Measurements from ENCODE around the gene GTF2F2.

GTF2F2 gene

DNA sequence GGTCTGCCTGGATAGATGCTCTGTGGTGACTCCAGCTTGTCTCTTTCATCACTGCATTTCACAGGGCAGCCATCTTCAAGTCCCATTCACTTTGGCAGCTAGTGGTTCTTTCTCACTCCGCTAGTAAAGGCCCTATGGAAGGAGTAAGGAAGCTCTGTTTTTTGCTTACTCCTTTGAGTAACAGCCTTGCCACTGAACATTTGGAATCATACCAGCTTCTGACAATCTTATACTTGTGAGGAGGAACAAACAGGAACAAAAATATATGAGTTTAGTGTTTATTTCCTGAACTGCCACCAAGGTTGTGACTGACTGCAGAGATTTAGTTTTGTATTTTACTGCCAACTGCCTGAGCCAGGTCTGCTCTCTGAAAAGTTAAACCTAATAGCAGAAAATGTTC lies 41.9 kb downstream of the GTF2F2 start:
- Histone ChIP-seq H3K27ac (replicated peaks) (no peak overlapping the region), H3K27me3 (ENCODE audit: insufficient read depth, poor library complexity, severe bottlenecking) (no peaks in the 10 kb centered on the region), H3K4me3 (replicated peaks; ENCODE audit: insufficient read depth, low read length) (no peak overlapping the region)
- TF ChIP-seq SPI1 (IDR thresholded peaks at IDR 0.05; ENCODE audit: borderline replicate concordance, low read depth) = no peak
- no peak for TF ChIP-seq GABPA (IDR thresholded peaks at IDR 0.05; ENCODE audit: low read depth)
- TF ChIP-seq POLR2AphosphoS5 (IDR thresholded peaks at IDR 0.05; ENCODE audit: low read depth) = no peak
- TF ChIP-seq REST (IDR thresholded peaks at IDR 0.05; ENCODE audit: insufficient replicate concordance, low read depth) = no peak
- TF ChIP-seq CTCF (IDR thresholded peaks at IDR 0.05; ENCODE audit: insufficient read depth, low read length) = no peak
- DNase-seq (ENCODE audit: low read depth in 1 of 2, low spot score in 1 of 2) = no peak

DNA sequence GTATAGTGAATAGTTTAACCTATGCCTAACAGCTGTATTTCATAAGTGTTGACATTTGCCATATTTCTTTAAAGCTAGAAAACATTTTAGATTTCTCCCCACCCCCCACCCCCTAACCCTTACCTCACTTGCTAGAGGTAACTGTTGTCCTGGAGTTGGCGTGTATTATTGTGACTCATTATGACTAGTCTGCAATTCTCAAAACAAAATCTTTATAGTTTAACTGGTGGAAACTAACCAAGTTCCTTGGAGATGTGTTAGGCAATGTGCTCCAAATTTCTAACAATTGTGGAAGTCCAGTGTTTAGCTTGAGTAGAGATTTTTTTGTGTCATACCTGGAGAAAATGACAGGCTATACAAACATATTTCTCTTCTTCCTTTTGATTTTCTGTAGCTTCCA lies 42.5 kb downstream of the GTF2F2 start:
- DNase-seq (ENCODE audit: low read depth in 1 of 2, low spot score in 1 of 2) = no peak
- Histone ChIP-seq H3K27ac (replicated peaks) (no peak overlapping the region), H3K4me3 (replicated peaks; ENCODE audit: insufficient read depth, low read length) (no peak overlapping the region), H3K27me3 (ENCODE audit: insufficient read depth, poor library complexity, severe bottlenecking) (no peaks in the 10 kb centered on the region)
- no peak for TF ChIP-seq CTCF (IDR thresholded peaks at IDR 0.05; ENCODE audit: insufficient read depth, low read length)
- TF ChIP-seq GABPA (IDR thresholded peaks at IDR 0.05; ENCODE audit: low read depth) = no peak
- TF ChIP-seq REST (IDR thresholded peaks at IDR 0.05; ENCODE audit: insufficient replicate concordance, low read depth) = no peak
- no peak for TF ChIP-seq POLR2AphosphoS5 (IDR thresholded peaks at IDR 0.05; ENCODE audit: low read depth)
- TF ChIP-seq SPI1 (IDR thresholded peaks at IDR 0.05; ENCODE audit: borderline replicate concordance, low read depth) = no peak

DNA sequence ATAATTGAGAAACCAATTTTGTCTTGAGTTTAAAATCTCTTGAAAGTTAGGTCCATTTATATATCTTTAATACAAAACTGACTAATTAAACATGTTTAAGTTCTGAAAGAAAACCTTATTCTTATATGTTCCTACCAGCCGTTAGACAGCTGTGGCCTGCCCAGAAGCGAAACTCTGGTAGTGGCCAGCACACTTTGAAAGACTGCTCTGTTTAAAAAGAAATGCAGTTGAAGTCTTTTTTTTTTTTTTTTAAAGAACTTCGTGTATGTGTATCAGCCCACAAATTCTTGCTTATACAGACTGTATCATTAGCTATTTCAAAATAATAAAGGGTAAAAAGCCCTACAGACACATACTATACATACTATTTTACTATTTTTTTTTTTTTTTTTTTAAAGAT lies 46.5 kb downstream of the GTF2F2 start:
- H3K4me3 ChIP-seq (replicated peaks; ENCODE audit: insufficient read depth, low read length) = no peak overlapping the region
- no peak overlapping the region for H3K27ac ChIP-seq (replicated peaks)
- H3K27me3 ChIP-seq (ENCODE audit: insufficient read depth, poor library complexity, severe bottlenecking) = no peaks in the 10 kb centered on the region
- no peak for DNase-seq (ENCODE audit: low read depth in 1 of 2, low spot score in 1 of 2)
- TF ChIP-seq POLR2AphosphoS5 (IDR thresholded peaks at IDR 0.05; ENCODE audit: low read depth) (no peak), SPI1 (IDR thresholded peaks at IDR 0.05; ENCODE audit: borderline replicate concordance, low read depth) (no peak), GABPA (IDR thresholded peaks at IDR 0.05; ENCODE audit: low read depth) (no peak)

- no peak overlapping the region for H3K27ac ChIP-seq (replicated peaks)
- no peak overlapping the region for H3K4me3 ChIP-seq (replicated peaks; ENCODE audit: insufficient read depth, low read length)
- DNase-seq (ENCODE audit: low read depth in 1 of 2, low spot score in 1 of 2) = no peak
- TF ChIP-seq GABPA (IDR thresholded peaks at IDR 0.05; ENCODE audit: low read depth) (no peak), SPI1 (IDR thresholded peaks at IDR 0.05; ENCODE audit: borderline replicate concordance, low read depth) (no peak), POLR2AphosphoS5 (IDR thresholded peaks at IDR 0.05; ENCODE audit: low read depth) (no peak), CTCF (IDR thresholded peaks at IDR 0.05; ENCODE audit: insufficient read depth, low read length) (no peak), REST (IDR thresholded peaks at IDR 0.05; ENCODE audit: insufficient replicate concordance, low read depth) (no peak)
- H3K27me3 ChIP-seq (ENCODE audit: insufficient read depth, poor library complexity, severe bottlenecking) = no peaks in the 10 kb centered on the region
Observed at GRCh38 chr13:45167611-45168554, 47.6 kb downstream of the GTF2F2 start.
